ENCODE measurements around the gene SH3YL1.

Gene SH3YL1

DNA sequence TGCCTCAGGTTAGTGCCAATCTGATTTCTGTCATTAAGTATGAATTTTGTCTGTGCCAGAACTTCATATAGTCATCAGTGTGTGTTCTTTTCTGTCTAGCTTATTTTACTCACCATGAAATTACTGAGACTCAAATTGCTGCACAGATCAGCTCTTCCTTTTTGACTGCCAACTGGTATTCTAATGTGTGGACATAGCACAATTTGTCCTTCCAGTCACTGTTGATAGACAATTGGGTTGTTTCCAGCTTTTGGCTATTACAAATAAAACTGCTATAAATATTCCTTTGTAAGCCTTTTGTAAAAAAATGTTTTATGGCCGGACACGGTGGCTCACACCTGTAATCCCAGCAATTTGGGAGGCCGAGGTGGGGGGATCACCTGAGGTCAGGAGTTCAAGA lies 7.7 kb downstream of the SH3YL1 start:
- DNase-seq (ENCODE audit: low spot score): no peak

DNA sequence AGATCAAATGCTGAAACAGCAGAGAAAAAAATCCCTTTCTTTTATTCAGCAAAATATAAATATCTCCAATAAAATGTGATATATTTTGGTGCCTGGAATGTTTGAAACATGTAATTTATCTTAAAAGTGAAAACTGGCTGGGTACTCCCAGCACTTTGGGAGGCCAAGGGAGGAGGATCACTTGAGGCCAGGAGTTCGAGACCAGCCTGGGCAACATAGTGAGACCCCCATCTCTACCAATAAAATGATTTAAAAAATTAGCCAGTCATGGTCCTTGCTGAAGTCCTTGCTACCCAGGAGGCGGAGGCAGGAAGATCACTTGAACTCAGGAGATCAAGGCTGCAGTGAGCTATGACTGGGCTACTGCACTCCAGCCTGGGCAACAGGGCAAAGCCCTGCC lies 8.6 kb downstream of the SH3YL1 start:
- no peak for DNase-seq (ENCODE audit: low spot score)

DNA sequence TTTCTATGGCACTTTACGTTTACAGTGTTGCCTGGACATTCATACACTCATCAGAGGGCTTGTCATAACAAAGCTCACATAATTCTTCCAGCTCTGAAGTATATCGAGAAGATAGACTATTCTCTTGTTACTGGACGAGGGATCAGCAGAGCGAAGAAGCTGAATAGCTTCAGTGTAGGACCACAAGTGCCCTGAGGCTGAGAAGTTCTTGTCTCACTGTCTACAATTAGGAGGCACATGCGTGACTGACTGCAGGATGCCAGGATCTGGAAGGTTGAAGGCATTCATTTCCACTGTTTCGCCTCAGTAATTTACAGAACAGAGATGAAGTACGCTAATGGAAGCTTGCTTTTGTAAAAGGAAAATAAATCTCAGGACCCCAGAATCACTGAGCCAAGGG lies 9.6 kb downstream of the SH3YL1 start:
- no peak for DNase-seq (ENCODE audit: low spot score)

DNA sequence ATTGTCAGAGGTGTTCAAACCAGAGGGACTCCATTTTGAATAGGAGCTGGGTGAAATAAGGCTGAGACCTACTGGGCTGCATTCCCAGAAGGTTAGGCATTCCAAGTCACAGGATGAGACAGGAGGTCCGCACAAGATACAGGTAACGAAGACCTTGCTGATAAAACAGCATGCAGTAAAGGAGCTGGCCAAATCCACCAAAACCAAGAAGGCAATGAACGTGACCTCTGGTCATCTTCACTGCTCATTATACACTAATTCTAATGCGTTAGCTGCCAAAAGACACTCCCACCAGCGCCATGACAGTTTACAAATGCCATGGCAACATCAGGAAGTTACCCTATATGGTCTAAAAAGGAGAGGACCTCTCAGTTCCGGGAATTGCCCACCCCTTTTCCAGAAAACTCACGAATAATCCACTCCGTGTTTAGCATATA lies 10.6 kb downstream of the SH3YL1 start:
- no peak for DNase-seq (ENCODE audit: low spot score)

DNA sequence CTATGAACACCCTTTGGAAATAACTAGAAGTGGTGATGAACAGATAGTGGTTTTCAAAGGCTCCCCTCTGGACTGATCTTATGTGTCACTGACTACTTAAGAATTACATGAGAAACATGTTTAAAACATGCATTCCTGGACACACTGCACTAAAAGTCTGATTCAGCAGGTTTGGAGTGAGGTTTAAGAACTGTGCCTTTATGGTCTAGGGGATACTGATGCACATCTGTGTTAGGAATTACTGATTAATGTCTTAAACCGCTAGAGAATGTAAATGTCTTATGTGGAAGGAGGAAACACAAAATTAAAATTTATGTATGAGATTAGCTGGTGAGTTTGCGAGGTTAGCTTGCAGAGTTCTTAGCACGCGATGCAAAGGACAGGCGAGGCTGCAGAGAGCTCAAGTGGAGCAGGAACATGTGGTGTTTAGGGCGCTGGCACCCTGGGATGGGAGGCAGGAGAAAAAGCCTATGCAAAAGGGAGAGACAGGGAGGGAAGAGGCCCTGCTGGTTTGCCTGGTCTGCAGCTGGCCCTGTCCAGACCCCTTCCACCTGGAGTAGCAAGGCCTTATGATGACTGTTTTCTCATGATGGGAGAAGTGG lies 11.7 kb downstream of the SH3YL1 start:
- no peak for DNase-seq (ENCODE audit: low spot score)

DNA sequence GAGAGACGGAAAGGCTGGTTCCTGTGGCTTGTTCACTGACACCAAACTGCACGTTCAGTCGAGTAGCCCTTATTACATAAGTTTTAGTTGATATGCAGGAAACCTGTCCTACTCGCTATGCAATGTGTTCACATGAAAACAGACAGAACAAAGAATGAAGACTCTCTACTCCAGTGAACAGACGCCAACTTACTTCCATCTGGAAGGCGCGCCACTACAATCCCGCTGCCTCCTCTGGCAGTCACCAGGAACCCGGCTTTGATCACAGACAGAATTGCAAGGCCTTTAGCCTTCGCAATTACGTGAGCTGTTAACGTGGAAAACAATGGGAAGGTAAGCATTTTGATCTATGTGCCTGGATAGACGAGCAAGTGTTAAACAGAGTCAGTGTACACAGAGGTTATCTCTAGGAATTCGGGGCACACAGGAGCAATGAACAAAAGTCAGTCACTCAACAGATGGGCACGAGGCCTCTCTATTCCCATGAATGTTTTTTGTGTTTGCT lies 14.2 kb downstream of the SH3YL1 start:
- no peak for DNase-seq (ENCODE audit: low spot score)

DNA sequence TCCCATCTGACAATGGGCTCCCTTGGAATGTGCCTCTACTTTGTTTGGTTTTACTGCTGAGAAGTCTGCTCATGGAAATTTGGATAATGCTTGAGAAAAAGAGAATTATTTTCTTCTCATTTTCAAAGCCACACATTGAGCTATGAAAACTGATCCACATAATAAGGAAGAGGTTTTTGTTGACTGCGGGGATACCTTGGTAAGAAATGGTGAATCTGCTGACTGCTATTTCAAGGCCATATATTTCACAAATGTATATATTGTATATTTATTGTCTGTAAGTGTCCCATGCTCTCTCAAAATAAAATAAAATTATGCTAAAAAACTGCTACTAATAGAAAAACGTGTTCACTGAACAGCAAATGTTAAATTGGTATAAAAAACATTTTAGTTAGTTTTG lies 15.1 kb downstream of the SH3YL1 start:
- no peak for DNase-seq (ENCODE audit: low spot score)

DNA sequence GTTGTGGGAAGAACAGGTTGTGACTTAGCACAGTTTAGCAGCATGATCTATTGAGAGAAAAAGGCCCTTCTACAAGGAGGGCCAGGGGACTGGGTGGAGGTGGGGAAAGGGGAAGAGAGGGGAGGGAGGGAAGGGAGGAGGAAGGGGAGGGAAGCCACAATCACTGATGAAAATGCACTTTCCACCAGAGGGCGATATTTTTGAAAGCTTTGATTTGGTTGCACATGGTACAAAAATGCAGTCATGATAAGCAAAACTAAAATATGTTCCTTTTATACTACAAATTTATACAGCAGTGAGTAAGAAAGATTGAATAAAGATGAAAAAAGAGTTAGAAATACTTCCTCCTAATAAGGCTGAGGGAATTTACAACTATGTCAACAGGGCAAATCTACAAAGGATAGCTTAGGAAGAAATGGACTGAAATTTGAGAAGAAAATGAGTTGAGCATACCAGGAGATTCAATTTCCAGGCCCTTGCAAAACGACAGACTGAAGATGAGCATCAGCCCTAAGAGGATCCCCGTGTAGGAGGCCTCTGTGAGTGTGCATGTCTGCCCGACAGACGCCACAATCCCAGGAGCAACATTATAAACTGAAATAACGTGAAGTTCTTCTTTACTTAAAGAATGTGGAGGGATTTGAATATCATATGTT lies 17.2 kb downstream of the SH3YL1 start:
- peak; percentile 44 for DNase-seq (ENCODE audit: low spot score)

DNA sequence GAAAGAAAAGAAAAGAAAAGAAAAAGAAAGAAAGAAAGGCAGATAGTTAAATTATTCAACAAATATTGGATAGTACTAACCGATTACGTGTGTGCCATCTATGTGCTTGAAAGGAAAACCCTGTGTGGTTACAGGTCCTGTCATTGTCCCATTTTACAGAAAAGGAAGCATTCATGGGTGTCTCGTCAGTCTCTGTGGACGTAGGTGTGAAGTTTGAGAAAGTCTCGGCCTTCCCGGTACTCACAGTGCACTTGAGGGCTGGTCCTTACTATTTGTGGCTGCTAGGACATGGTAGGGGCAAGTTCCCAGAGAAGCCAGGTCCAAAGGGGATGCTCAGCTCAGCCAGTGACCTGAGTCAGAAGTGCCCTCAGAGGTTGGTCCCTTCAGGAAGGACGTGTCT lies 19.3 kb downstream of the SH3YL1 start:
- no peak for DNase-seq (ENCODE audit: low spot score)

DNA sequence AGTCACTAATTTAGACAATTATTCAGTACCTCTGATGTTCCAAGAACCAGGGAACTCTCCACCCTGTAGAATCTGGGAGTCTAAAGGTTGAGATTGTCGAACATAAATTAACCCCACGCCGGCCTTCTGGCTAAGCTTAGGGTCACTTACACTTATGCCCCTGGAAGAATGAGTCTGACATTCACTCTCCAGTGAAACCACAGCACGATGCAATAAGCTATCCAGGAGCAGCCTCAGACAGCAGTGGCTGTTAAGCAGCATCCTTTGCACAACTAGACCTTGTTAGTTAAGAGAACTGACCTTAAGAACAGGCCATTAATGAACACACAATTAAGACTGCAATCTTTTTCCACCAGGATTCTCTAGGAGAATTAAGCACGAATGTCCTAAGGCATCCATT lies 25.0 kb downstream of the SH3YL1 start:
- no peak for DNase-seq (ENCODE audit: low spot score)

DNA sequence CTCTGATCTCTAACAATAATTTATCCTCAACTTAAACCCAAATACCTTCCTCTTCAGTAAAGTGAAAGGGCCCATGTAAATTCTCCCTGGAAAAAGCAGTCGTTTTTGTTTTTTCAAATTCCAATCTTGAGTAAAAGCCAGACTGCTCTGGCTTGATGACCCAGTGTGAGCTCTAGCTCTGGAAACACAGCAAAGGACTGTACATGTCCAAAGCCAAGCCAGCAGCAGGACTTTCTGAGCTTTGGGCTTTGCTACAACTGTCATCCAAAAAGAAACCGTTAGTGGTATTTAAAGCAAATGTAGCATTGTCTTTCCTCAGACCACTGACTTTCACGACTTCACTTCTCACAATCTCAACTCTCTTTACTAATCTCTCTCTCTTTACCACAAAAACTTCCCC lies 25.4 kb downstream of the SH3YL1 start:
- no peak for DNase-seq (ENCODE audit: low spot score)

DNA sequence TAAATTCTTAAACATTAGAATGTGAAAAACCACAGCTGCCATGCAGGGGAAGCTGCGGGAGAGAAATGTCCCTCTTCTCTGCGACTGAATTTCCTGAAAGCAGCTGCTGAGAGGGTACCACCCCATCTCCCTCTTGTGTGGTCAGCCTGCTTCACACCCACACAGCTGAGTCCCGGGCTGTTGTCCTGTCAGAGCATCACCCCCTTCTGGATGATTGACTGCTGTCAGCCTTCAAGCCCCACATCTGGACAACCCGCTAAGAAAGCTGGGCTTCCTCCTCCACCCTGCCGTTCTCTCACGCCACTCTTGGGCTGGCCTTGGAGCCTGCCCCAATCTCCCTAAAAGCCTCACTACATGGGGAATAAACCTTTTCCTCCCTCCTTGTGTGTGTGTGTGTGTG lies 26.0 kb downstream of the SH3YL1 start:
- DNase-seq (ENCODE audit: low spot score): no peak

DNA sequence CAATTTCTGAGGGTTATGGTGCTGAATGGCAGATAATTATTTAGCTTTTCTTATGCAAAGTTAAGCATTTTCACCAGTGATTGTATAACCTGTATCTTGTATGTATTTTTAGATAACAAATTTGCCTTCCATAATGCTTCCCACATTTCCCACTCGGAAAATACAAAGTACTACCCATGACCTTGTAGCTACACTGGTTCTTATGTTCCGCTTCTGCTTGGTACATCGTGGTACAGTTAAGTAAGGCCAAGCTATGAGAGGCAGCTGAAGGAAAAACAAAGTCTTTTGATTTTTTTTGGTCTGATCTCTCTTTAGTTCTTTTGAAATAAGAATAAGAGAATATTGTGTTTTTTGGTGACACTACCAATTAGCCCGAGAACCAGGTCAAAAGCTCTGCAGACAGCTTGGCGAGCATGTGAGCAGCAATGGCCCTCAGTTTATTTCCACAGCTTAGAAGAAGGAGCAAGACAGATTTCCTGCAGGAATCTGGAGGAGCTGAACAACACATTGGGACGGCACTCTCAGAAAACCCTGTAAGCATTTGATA lies 26.8 kb downstream of the SH3YL1 start:
- no peak for DNase-seq (ENCODE audit: low spot score)

DNA sequence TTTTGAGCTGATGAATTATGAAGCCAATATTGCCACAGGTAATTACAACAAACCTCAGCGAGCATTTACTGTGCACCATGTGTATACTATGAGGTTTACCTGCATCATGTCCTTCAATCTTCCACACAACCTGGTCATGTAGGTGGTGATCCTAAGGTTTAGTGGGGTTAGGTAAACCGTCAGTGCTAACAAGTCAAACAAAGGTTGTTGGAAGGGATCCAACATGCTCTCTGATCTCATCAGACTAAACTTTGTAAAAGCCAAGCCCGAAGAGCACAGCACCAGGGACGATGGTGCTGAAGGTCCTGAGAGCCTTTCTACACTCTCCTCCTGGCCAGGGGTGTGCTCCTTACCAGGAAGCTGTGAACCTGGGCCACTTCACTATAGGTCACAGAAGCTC lies 29.4 kb downstream of the SH3YL1 start:
- DNase-seq (ENCODE audit: low spot score): no peak

DNA sequence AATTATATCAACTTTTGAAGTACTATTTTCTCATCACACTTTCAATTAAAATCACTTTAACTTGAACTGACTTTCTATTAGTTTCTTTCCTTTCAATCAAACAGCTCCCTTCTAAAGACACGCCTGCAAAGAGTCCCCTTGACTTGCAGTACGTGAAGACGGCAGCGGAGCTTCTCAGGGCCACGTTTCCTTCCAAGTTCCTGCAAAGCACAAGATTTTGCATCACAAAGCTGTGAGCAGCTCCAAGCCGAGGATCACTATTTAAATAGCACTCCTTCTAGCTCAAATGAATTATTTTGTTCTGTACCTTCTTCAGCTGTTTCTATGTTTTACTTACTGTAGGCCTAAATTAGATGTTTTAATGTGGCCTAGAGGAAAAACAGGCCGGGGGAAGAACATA lies 30.8 kb downstream of the SH3YL1 start:
- no peak for DNase-seq (ENCODE audit: low spot score)

DNA sequence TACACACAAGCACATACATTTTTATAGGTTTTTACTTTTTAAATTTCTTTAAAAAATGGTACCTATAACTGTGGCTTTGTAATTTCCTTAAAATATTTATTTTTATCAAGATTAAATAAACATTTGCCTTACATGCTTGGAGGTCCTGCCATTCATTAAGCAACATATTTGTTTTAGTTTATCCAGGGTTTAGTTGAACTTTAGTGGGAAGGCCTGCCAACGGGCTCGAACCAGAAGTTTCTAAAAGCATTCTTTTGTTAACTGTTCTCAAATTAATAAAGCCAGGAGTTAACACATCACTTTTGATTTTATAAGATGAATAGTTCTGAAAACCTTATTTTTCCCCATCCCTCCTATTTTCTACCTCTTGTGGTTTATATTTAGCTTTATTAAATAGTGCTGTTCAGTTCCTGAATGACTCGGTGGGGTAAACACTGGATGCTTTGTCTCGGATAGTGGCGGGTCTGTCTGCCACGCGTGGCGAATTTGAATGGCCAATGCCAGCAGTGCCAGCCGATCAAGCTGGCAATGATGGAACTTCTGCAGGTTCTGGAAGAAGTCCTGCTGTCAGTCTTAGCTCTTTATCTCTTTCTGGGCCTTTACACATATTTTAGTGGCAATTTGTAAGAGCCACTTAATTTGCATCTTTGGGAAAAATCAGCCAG lies 32.2 kb downstream of the SH3YL1 start:
- DNase-seq (ENCODE audit: low spot score): no peak

DNA sequence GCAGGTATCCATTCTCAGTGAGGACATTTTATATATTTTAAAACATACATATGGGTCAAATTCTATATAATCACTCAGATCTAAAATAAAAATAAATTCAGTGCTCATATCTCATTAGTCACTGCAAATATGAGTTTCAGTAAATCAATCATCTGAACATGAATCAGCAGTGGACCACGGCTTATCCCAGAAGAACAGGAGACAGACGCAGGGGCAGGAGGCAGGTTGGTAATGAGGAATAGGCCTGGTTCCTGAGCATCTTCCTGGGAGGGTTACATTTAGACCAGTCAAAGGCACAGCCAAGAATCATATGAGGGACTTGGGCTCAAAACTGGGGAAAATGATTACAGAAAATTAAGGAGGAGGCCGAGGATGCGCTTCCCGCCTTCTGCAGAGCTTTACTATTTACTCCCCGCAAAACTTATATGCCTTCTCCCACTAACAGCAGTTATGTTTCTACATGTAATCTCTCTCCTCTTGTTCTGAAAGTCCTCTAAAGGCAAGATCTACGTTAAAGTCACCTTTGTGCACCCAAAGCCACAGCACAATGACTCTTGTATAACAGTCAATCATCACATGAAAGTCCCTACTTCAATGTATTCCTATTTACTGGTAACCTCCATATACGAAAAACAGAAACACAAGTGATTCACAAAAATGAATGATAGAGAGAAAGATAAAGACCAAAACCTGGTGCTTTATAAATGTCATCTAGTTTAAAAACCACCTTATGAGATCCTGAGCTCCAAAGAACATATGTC lies 35.1 kb downstream of the SH3YL1 start:
- DNase-seq (ENCODE audit: low spot score): no peak

DNA sequence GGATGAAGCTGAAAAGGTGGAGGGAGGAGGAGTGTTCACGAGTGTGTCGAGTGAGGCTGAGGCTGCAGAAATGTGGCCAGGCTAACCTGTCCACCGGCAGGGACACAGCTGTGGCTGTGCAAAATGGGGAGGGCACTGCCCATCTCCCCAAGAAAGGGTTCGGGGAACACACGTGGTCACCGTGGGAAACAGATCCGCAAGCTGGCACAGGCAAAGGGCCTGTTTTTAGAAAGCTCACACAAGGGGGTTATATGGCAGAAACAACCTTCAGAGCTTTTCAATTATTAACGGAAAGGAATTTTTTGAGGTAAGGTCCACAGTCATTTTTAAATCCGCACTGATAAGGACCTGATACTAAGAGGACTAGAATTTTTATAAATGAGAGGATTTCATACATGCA lies 35.7 kb downstream of the SH3YL1 start:
- no peak for DNase-seq (ENCODE audit: low spot score)

DNA sequence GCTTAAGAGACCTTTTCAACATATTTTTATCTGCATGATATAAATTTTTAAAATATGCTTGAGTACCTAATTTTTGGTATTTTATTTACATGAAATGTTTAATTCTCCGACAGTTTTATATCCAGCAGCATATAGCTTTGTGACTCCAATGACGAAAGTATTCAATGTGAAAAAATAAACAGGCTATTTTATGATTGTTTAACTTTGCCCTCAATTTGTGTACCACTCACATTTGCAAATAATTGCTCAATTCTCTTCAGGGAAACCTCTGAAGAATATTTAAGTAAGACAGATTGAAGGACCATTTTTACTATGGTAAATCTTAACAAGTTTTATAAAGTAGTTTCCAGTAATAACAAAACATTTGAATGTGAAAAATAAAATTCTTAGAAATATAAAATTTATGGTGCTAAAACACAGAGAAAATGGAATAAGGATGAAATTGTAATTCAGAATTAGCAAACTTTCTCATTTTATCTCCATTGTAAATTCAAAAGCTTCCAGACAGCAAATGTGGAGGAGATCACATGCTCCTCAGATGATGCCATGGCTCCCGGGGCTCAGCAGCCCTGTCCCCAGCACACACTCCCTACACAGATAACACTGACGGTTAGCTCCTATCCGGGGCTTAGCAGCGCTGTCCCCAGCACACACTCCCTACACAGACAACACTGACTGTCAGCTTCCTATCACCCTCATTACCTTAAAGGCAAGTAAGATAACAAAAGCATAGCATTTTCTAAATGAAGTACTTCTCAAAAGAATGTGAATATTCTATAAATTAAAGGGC lies 39.7 kb downstream of the SH3YL1 start:
- DNase-seq (ENCODE audit: low spot score): no peak

DNA sequence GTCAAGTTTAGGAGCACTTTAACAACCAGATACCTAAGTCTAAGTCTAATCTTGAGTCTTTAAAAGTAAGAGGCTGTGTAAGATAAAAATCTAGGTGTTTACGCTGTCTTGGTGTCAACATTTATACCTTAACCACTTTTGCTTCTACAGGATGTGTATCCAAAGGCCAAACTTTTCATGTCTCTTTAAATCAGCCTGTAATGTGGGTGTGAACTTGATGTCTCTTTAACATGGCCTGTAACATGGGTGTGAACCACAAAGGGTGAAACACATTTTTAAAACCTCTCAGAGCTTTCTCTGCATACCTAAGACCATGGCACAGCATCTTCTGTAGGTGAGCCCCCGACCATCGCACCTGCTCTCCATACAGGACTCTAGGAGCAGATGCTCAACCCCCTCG lies 40.4 kb downstream of the SH3YL1 start:
- no peak for DNase-seq (ENCODE audit: low spot score)

DNA sequence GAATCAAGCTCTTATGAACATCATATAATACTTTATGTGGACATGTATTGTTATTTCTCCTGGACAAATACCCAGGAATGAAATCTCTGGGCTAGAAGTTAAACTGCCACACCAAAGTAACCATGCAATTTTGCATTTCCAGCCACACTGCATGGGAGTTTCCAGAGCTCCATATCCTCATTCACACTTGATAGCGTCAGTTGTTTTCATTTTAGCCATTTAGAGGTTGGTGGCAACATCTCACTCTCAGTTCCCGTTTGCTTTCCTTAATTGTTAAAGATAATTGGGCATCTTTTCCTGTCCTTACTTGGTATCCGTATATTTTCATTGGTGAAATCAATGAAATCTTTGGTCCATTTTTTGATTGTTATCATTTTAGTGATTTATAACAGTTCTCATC lies 47.8 kb downstream of the SH3YL1 start:
- no peak for DNase-seq (ENCODE audit: low spot score)
